ENCODE results near the gene PLD5.
"Not testable (repeated sequence)": the region's sequence is repeated elsewhere in the genome, so short reads cannot be mapped to it uniquely, and the experiment has no call there.

PLD5 gene

DNA sequence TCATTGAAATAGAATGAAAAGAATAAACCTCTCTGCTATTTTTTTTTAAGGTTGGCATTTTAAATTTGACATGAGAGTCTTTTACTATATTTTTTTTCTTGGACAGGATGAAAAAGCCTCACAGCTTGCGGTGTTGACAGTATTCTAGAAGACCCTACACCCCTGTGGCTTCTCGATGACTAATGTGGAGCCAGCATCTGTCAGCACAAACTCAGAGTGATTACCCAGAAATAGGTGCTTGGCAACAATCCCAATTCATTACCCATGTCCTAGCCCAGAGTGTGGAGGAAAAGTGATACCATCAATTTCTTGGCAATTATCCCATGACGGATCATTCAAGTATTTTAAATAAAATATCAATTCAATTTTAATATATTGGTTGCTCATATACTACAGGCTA, 338.8 kb downstream of the PLD5 start:
- in situ Hi-C loops (cut with MboI; ENCODE audit: low sequenced_read_pairs) = no loop called here

GRCh38 chr1:242184955-242185354, 339.5 kb downstream of the PLD5 start:
- in situ Hi-C loops (cut with MboI; ENCODE audit: low sequenced_read_pairs) = no loop called here

DNA sequence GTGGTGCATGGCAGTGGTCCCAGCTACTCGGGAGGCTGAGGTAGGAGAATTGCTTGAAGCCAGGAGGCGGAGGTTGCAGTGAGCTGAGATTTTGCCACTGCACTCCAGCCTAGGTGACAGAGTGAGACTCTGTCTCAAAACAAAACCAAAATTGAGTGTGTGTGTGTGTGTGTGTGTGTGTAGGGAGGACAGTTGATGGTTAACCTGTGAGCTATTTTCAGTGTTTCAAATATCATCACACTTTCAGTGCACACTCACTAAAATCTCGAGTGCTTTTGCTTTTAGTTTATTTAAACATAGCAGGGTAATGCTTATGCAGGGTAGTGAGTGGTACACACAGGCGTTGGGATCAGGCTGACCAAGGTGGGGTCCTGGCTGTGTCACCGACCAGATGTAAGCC, 344.7 kb downstream of the PLD5 start:
- in situ Hi-C loops (cut with MboI; ENCODE audit: low sequenced_read_pairs) = not testable (repeated sequence)

GRCh38 chr1:242178924-242179708, 345.4 kb downstream of the PLD5 start:
- in situ Hi-C loops (cut with MboI; ENCODE audit: low sequenced_read_pairs) = no loop called here

DNA sequence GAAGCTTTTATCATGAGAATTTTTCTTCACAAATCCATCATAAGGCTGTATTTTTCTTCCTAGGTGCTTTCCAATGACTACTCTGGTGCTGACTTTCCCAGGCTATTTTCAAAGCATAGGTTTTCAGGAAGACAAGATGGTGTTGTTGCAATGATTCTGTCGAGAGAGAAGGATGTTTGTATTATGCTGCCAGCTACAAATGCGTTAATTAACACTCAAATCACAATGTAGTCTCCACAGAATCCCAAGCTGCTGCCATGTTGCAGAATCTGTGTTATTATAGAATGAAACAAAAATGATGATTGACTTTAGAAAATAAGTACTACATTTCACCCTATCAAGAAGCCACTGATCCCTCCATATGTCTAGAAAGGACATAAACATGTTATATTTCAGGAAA, 346.1 kb downstream of the PLD5 start:
- in situ Hi-C loops (cut with MboI; ENCODE audit: low sequenced_read_pairs) = no loop called here

- in situ Hi-C loops (cut with MboI; ENCODE audit: low sequenced_read_pairs) = no loop called here
Observed at GRCh38 chr1:242162140-242162539, 362.4 kb downstream of the PLD5 start.

- in situ Hi-C loops (cut with MboI; ENCODE audit: low sequenced_read_pairs) = no loop called here
Observed at GRCh38 chr1:242147096-242147976, 377.2 kb downstream of the PLD5 start.

DNA sequence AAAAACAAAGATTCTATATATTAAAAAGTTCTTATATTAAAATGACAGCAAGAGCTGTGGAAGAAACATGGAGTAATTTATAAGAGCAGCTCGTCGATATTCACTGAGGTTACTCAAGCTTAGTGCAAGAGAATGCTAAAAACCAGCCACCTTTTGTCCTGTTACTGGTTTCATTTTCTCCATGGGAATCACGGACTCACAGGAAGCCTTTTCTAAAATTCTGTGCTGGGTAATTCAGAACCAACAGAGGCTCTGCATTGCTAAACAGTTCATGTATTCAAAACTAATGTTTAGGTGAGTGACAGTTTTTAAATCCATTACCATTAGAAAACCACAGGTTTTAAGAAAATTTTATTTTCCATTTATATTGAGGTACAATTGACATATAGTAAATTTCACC, 377.8 kb downstream of the PLD5 start:
- in situ Hi-C loops (cut with MboI; ENCODE audit: low sequenced_read_pairs) = no loop called here

DNA sequence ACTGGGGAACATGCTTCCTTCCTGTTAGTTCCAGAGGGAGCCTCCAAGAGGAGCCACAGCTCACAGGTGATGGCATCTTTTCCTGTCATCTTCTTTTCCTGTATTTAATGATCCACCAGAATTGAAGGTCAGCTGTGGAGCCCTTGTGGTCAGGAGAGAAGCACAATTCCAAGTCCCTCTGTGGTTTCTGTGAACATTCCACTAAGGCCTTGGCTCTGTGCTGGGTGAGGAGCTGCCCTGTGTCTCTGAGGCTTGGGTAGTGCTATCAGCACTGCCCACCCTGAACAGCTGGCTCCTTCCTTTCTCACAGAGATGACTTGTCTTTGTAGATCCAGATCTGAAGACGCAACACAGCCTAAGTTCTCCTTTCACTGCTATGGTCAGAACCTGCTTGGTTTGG, 383.7 kb downstream of the PLD5 start:
- in situ Hi-C loops (cut with MboI; ENCODE audit: low sequenced_read_pairs) = no loop called here

- in situ Hi-C loops (cut with MboI; ENCODE audit: low sequenced_read_pairs) = no loop called here
Observed at GRCh38 chr1:242139986-242140385, 384.5 kb downstream of the PLD5 start.

DNA sequence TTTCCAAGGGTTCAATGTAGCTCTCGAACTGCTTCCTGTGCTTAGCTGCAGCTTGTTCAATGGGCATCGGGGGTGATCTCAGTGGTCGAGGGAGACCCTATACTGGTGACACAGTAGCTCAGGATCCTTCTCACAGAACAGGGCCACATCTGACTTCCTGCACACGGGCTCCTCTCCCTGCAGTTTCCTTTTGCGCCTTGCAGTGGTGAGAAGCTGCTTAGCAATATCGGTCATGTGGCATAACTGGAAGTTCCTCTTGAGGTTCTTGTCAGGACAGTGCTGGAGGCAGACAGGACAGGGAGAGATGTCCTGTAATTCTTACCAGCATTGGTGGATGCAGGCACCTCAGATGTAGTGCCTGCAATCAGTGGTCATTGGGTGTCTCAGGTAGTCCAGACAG, 385.1 kb downstream of the PLD5 start:
- in situ Hi-C loops (cut with MboI; ENCODE audit: low sequenced_read_pairs) = no loop called here

DNA sequence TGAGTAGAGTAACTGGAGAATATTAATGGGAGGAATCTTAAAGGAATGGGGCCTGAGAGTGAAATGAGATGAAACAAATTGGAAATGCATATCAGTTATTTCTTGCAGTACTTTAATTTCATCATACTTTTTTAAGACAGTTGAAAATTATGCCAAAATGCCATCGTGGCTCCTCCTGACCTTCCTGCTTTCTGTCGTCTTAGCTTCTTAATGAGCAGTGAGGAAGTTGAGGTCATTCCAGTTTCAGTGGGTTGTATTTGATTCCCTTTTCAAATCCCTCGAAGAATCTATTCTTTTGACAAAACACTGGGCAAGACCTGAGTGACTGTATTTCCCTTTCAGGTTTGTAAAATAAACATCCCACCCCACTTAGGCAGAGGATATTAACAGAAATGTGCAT, 390.7 kb downstream of the PLD5 start:
- in situ Hi-C loops (cut with MboI; ENCODE audit: low sequenced_read_pairs) = no loop called here

DNA sequence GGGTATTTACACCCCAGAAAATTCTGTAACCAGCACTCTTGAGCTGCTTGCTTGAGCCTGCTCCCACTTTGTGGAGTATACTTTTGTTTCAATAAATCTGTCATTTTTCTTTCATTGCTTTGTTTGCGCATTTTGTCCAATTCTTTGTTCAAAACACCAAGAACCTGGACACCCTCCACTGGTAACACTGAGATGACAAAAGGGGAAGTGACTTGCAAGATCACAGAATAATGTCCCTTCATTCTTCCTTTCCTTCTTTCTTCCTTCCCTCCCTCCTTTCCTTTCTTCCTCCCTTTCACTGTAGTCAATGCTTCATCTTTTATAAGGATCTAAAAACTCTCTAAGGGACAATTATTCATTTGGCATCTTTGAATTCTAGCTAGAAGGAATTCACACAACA, 391.1 kb downstream of the PLD5 start:
- in situ Hi-C loops (cut with MboI; ENCODE audit: low sequenced_read_pairs) = no loop called here

DNA sequence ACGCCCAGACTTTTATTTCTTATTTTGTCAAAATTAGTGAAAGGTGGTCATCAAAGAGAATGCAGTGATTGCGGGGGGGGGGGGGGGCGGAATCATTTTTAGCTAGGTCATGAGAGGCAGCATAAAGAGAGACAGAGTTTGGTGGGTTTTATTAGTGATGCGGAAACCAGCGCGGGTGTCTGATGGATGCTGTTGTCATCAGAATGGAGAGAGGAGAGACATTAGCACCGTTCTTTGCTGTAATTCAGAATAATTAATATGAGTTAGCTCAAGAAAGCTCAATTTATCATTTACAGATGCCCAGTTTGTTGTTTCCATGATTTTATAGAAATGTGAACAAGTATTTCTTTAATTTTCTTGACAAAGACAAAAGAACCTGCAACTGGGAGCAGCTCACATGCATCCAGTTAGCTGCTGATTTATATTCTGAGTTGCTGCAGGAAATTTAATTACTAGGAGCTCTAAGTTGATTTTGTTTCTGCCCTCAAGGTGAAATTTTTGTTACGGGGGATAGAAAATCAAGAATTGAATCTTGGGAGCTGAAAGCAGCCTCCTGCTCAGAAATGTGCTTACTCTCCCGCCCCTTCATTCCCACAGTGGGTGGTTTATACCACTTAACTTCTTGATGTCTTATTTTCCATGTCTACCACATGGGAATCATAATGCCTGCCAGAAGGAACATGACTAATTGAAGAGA, 392.2 kb downstream of the PLD5 start:
- in situ Hi-C loops (cut with MboI; ENCODE audit: low sequenced_read_pairs) = no loop called here

- in situ Hi-C loops (cut with MboI; ENCODE audit: low sequenced_read_pairs) = no loop called here
Observed at GRCh38 chr1:242128951-242129502, 395.5 kb downstream of the PLD5 start.

GRCh38 chr1:242120432-242120831, 404.1 kb downstream of the PLD5 start:
- in situ Hi-C loops (cut with MboI; ENCODE audit: low sequenced_read_pairs) = no loop called here

DNA sequence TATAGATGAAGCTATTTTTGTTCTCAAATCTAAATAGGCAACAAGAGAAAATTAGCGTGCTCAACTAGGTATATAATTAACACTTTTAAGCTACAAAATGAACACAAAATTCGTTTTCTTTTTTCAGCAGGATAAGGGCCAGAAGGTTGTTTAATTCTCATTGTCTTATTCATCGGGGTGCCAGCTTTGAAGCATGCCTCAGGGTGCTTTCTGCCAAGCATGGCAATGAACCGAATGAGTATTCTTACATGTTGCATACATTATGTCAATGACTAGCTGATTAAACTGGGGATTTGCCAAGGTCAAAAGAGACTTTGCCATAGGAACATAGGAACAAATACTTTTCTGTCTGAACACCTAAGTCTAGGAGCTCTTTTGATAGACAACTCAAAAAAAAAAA, 423.6 kb downstream of the PLD5 start:
- in situ Hi-C loops (cut with MboI; ENCODE audit: low sequenced_read_pairs) = no loop called here

DNA sequence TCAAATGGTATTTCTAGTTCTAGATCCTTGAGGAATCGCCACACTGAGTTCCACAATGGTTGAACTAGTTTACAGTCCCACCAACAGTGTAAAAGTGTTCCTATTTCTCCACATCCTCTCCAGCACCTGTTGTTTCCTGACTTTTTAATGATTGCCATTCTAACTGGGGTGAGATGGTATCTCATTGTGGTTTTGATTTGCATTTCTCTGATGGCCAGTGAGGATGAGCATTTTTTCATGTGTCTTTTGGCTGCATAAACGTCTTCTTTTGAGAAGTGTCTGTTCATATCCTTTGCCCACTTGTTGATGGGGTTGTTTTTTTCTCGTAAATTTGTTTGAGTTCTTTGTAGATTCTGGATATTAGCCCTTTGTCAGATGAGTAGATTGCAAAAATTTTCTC, 427.2 kb downstream of the PLD5 start:
- in situ Hi-C loops (cut with MboI; ENCODE audit: low sequenced_read_pairs) = not testable (repeated sequence)

- in situ Hi-C loops (cut with MboI; ENCODE audit: low sequenced_read_pairs) = no loop called here
Observed at GRCh38 chr1:242093116-242093515, 431.4 kb downstream of the PLD5 start.

- in situ Hi-C loops (cut with MboI; ENCODE audit: low sequenced_read_pairs) = no loop called here
Observed at GRCh38 chr1:242089911-242090310, 434.6 kb downstream of the PLD5 start.

DNA sequence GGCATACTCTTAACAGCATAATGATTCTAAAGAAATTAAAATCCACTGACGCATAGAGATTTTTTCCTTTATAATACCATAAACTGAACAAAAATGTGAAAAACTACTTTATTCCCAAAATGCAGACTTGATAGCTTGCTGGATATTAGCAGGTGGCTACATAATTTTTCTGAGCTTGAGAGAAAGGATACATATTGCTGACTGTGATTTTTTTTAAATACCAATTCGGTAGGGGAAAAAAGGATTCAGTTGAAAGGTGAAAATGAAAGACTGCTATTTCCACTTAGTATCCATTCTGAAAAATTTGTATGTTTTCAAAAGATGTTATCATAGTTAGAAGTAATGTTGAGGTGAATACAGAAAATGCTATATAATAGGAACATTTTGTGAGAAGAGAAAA, 435.6 kb downstream of the PLD5 start:
- in situ Hi-C loops (cut with MboI; ENCODE audit: low sequenced_read_pairs) = no loop called here
